Activated CD4-positive, CD25-positive, alpha-beta regulatory T cell treated with anti-CD3 and anti-CD28 coated beads, Interleukin-2, amount 50 U/mL, for 16 hours (primary cell): ENCODE data around the gene ASCC3.

Source experiments
- DNase-seq: peaks from one replicate; pipeline ENCODE4 v3.0.0-alpha.2; 2020; ENCODE audit warnings: low read depth, low spot score

Gene ASCC3

GRCh38 chr6:100467129-100468015, 413.8 kb downstream of the ASCC3 start:
- DNase-seq = no peak

DNA sequence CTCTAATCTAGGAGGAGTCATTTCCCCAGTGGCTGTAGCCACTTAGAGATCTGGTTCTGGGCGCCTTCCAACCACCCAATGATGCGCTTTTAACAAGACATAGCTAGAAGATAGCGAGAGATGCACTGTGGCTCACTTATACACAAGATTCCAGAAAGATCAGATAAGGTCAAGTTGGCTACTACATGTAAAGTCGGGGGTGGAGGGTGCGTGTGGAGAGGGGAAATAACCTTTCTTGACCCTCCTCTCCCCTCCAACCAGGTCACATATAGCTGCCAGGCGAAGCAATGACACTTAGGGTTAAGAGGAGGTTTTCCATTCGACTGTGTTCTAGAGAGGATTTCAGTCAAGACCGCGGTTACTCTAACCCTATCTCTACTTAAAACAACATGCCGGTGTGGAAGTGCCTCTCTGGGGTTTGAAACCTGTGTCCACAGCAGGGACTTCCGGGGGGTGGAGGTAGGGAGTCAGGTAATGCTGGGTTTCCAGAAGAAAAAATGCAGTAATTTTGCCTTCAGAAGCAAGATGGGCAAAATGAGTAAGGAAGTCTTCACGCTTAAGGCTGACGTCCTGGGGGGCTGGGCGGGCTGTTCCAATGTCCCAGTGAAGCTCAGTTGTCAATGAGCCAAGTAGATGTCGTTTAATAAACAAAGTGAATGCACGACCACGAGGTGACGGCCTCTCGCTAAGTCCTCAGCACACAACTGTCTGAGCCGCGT, 414.6 kb downstream of the ASCC3 start:
- DNase-seq = no peak

DNA sequence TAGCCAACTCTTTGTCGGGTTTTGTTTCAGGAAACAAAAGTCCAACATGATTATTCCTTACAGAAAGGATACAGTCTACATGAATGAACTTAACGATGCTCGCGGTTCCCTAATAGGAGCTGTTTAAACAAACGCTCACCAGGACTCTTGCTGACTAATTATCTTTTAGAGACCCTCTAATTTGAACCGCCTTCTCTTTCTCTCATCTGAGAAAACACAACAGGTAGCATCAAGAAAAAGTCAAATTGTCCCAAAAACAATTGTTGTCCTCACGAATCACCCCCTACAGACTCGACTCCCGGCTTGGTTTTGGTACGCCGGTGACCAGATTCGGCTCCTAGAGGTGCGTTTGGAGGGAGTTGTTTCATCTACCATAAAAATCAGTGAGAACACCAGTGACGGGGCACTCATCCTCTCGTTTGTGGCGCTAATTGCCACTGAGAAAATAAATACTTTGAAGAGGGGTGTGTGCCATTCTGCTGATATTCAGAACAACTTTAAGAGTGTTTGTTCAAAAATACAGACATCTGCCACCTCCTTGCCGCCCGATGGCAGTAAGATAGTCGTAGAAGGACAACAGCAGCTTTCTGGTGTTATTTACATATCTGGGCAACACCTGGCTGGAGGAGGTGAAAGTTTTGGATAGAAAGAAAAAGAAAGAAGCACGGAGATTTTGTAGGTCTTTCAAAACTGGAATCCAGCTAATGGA, 415.3 kb downstream of the ASCC3 start:
- no peak for DNase-seq

DNA sequence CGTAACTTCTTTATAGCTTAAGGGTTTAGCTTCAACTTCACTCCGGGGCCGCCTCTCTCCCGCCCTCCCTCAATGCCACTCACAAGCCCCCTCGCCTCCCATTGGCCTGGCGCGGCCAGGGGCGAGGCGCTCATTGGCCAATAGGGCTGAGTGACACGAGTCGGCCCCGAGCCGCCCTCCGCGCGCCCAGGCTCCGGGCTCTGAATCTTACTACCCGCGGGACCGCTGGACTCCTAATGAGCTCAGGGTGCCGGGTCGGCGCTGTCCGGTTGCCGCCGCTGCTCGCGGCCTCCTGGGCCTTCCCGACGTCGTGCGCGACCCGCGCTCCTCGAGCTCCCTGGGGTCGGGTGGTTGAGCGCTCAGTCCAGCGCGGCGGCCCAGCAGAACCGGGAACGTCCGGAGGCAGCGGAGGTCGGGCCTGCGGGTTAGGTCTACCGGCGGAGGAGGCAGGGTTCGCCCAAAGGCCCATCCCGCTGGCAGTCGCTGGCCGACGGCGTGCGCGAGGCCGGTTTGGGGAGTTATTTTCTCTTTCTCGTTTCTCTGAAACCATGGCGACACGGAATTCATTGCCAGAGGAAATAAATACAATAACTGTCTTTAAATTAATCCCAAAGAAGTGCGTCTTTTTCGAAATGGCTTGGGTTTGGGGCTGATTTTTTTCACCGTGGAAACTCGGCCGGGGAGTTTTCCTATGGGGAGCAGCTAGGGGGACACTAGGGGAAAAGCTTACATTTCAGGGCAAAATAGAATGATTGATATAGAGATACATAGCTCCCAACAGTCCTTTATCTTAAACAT, 416.0 kb downstream of the ASCC3 start, which contains the start of gene SIM1:
SIM1 (minus strand) TSS at position 19 of the 798 bp plus-strand sequence. CDS start 1,453 bp downstream, outside the sequence.
- no peak for DNase-seq

DNA sequence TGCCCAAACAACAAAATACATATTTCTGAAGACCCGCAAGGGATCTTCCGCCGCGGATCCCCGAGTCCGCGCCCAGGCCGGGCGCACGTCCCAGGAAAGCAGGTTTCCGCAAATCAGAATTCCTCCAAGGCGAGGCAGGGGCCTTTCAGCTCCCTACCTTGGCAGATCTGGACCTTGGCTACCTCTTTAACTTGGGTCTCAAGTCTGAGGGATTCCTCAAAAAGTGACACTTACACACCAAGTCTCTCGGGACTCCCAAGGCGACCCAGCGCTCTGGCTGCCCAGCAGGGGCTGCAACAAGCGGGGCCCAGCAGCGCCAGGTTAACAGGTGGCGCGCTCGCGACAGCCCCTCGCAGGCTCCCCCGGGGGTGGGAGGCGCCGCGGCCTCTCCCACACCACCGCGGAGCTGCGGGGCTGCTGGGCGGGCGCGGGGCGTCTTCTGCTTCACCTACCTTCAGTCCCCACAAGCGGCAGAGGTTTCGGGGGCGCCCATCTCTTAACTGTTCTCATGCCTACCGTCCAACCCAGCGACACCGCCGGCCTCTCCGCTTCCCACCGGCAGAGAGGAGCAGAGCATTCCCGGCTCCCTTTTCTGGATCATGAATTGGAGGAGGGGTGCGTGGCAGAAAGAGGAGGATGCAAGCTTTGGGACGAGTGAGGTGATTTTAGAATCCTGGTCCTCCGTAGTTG, 416.8 kb downstream of the ASCC3 start:
- DNase-seq = no peak

- no peak for DNase-seq
Observed at GRCh38 chr6:100463630-100464161, 417.4 kb downstream of the ASCC3 start.

GRCh38 chr6:100462706-100463629, 418.2 kb downstream of the ASCC3 start:
- no peak for DNase-seq

DNA sequence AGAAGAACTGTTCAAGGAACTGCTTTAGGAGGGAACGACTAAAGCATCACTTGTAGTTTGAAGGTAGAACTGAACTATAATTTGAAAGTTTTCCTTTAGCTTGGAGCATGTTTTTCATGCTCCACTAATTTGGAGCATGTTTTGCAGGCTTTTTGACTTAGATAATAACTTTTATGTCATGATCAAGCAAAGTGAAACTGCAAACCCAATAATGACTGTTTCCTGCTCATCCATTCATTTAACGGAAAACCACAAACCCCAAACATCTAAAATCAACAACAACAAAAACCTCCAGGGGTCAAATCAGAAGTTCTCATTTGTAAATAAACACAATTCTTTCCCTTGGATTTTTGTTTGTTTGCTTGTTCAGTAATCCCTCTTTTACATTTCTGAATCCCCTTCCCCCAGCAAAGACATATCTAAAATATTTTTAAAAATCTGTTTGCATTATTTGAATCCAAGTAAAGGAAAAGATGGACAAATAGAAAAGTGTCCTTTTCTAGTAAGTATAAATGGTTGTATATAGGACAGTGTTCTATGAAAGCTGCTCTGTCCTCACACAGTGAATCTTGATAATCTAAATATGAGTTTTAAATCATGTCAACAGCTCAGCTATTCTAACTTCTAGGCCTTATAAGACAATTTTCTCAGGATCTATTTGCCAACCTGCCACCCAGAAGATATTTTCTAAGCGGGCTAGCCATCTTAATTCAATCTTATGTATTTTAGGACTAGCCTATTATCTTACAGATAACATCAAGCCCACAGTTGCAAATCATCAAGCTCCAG, 419.0 kb downstream of the ASCC3 start:
- DNase-seq = no peak

DNA sequence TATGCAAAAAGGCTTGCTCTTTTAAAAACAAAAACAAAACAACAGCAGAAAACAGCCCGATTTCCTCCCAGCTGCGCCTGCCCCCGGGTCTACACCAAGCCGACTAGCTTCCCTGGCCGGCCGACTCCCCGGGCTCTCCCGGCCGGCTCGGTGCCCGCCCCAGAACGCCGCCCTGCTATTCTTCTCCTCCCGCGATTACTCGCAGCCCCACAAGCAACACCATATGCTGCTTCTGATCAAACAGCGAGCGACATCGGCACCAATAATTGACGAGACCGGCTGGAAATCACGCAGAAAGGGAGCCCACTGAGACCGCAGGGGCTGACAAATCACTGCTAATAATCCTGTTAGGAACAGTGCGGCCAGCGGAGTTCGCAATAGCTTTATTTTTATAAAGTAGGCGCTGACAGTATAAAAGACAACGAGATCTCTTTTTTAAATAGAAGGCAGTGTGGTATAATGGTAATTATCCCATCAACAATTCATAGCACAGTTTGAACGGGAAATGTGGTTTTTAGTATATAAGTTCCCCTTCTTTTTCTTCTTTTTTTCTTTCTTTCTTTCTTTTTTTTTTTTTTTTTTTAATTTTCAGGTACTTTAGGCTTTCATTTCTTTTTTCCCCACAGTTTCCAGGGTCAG, 419.7 kb downstream of the ASCC3 start:
- DNase-seq = no peak

DNA sequence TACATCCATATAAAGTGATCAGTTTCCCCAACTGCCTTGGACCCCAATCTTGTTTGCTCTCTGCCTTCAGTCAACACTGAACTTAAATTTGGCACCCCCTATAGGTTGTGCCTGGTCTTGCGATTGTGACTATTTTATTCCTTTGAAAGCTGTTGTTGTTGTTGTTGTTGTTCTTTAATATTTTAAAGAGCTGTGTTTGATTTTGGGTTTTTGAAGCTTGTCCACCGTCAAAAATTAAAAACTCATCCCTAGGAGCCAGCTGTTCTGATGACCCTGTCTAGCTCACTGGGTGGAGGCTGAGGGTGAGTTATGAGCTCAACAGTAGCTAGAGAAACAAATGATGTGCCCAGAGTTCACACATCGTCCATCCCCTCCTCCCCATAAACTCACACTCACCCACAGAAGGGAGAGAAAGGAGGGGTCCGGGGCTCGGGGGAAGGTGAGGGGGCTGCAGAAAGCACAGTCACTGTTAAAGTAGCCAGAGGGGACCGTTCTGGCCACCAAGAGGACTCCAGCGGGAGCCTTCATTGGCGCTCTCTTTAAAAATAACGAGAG, 420.4 kb downstream of the ASCC3 start:
- no peak for DNase-seq

DNA sequence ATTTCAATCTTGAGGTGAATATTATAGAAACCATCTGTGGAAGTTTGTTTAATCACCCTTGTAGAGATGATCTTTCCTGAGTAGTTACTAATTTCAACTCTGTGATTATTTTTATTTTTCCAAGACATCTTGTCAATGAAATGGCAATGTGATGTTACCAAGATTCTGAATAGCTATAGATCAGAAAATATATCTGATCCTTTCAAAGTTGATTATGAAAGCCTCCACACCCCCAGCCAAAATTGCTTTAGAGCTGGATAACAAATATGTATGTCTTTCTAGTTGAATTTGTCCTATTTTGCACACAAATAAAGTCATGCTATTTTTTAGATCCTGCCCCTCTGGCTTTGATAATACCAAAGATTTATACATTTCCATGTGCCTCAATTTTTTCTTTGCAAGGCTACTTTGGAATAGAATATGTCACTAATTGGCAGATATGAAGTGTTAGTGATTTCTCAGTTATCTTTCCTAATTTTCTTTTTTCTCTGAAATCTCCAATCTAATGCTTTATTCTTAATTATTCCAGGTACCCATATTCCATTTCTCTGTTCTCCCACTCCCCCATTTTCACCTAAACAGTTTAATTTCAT, 421.4 kb downstream of the ASCC3 start:
- no peak for DNase-seq

GRCh38 chr6:100458841-100459591, 422.1 kb downstream of the ASCC3 start:
- no peak for DNase-seq
